ENCODE data around the gene ISG20L2.

The ISG20L2 gene, protein sequence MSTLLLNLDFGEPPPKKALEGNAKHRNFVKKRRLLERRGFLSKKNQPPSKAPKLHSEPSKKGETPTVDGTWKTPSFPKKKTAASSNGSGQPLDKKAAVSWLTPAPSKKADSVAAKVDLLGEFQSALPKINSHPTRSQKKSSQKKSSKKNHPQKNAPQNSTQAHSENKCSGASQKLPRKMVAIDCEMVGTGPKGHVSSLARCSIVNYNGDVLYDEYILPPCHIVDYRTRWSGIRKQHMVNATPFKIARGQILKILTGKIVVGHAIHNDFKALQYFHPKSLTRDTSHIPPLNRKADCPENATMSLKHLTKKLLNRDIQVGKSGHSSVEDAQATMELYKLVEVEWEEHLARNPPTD

DNA sequence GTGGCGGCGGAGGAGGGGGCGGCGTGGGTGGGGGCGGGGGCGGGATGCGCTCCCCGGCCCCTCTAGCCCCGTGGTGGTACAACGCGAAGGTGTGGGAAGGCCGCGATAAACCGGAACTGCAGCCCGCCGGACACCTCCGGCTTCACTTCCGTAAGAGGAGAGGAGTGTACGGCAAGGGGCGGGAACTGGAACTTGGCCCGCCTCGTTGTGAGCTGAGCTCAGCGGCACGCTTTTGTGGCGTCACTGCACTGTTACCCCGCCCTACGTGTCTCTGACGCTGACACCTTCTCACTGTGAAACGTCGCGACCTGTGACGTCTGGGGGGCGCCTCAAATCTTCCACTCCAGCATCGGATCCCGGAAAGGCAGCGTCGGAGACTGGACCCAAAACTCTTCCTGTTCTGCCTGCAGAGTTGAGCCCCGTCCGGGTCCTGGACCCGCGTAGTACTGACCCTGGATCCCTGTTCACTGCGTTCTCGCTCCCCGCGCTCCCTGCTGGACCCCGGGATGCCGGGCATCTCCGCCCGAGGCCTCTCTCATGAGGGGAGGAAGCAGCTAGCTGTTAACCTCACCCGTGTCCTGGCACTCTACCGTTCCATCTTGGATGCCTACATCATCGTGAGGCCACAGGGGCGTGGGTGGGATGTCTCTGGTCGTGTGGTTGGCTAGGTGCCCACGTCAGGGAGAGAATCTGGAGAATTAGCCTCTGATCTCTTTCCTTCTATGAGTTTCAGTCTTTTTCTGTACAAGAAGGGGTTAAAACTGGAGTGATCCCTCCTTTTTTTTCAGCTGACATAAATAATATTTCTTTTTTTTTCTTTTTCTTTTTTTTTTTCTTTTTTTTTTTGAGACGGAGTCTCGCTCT, at the start of gene ISG20L2:
TSS of gene ISG20L2 (minus strand) at position 168 of the 864 bp plus-strand sequence. CDS start 1,114 bp downstream, outside the sequence.
- peak within 1 kb of the TSS; percentile 98 for H3K4me3 ChIP-seq (replicated peaks; ENCODE audit: low read depth, low read length)
- TF ChIP-seq, protein P1, sequence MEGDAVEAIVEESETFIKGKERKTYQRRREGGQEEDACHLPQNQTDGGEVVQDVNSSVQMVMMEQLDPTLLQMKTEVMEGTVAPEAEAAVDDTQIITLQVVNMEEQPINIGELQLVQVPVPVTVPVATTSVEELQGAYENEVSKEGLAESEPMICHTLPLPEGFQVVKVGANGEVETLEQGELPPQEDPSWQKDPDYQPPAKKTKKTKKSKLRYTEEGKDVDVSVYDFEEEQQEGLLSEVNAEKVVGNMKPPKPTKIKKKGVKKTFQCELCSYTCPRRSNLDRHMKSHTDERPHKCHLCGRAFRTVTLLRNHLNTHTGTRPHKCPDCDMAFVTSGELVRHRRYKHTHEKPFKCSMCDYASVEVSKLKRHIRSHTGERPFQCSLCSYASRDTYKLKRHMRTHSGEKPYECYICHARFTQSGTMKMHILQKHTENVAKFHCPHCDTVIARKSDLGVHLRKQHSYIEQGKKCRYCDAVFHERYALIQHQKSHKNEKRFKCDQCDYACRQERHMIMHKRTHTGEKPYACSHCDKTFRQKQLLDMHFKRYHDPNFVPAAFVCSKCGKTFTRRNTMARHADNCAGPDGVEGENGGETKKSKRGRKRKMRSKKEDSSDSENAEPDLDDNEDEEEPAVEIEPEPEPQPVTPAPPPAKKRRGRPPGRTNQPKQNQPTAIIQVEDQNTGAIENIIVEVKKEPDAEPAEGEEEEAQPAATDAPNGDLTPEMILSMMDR (IDR thresholded peaks at IDR 0.05; ENCODE audit: low read depth, low read length, missing control alignments): no peak
- DNase-seq (ENCODE audit: extremely low read depth, low read depth): peak; percentile 92

DNA sequence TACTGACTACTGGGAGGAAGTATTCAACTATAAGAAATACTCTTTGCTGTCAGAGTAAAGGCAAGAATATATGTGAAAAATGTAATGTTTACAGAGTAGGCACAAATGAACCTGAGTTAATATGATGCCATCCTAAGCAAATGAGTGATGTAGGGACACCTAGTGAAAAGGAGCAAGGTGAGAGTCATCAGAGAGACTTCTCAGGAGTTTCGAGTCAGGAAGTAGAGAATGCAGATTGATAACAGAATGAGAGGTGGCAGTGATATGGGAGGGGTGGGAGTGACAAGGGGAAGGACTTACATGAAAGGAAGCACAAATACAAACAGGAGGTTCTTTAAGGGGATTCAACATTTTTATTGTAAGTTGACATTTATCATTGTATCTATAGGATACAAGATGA, 49.0 kb upstream of the ISG20L2 start:
- no peak for DNase-seq (ENCODE audit: extremely low read depth, low read depth)
- TF ChIP-seq, protein P1 (IDR thresholded peaks at IDR 0.05; ENCODE audit: low read depth, low read length, missing control alignments): no peak
- H3K4me3 ChIP-seq (replicated peaks; ENCODE audit: low read depth, low read length): no peak overlapping the region

DNA sequence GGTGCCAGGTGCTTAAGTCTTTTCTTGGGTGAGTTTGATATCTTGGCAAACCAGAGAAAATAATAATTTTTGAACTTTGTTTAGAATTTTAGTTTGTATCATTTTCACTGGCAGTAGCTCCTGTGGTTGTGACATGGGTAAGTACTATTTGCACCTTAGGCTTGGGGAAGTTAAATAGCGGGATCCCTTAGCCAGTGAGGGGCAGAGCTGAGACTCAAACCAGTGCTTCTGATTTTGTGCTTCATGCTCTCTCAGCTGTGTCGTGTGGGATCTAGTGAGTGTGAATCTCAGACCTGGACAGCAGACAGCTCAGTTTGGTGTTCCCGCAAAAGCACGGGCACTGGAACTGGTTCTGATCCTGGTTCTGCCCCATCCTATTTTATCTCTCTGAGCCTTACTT, 48.4 kb upstream of the ISG20L2 start:
- TF ChIP-seq, protein P1 (IDR thresholded peaks at IDR 0.05; ENCODE audit: low read depth, low read length, missing control alignments): no peak
- no peak overlapping the region for H3K4me3 ChIP-seq (replicated peaks; ENCODE audit: low read depth, low read length)
- DNase-seq (ENCODE audit: extremely low read depth, low read depth): no peak

DNA sequence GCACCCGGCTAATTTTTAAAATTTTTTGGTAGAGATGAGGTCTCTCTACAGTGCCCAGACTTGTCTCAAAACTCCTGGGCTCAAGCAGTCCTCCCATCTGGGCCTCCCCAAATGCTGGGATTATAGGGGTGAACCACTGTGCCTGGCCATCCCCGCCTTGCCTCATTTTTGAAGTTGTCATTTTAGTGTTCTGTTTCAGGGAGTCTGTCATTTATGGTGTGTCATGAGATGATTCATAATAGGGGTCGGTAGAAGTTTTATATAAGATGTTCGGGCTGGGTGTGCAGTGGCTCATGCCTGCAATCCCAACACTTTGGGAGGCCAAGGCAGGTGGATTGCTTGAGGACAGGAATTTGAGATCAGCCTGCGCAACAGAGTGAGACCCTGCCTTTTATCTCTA, 47.2 kb upstream of the ISG20L2 start:
- H3K4me3 ChIP-seq (replicated peaks; ENCODE audit: low read depth, low read length): no peak overlapping the region
- TF ChIP-seq, protein P1 (IDR thresholded peaks at IDR 0.05; ENCODE audit: low read depth, low read length, missing control alignments): no peak
- no peak for DNase-seq (ENCODE audit: extremely low read depth, low read depth)

DNA sequence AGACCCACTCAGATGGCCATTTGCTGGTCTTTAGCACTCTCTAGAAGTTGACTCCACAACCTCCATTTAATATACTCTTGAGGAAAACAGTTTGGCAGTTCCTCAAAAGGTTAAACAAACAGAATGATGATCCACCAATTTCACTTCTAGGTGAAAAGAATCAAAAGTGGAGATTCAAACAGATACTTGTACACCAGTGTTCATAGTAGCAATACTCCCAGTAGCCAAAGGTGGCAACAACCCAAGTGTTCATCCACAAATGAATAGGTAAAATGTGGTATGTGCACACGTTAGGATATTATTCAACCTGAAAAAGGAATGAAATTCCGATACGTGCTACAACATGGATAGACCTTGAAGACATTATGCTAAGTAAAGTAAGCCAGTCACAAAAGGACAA, 45.0 kb upstream of the ISG20L2 start:
- TF ChIP-seq, protein P1 (IDR thresholded peaks at IDR 0.05; ENCODE audit: low read depth, low read length, missing control alignments): no peak
- no peak for DNase-seq (ENCODE audit: extremely low read depth, low read depth)
- H3K4me3 ChIP-seq (replicated peaks; ENCODE audit: low read depth, low read length): no peak overlapping the region

DNA sequence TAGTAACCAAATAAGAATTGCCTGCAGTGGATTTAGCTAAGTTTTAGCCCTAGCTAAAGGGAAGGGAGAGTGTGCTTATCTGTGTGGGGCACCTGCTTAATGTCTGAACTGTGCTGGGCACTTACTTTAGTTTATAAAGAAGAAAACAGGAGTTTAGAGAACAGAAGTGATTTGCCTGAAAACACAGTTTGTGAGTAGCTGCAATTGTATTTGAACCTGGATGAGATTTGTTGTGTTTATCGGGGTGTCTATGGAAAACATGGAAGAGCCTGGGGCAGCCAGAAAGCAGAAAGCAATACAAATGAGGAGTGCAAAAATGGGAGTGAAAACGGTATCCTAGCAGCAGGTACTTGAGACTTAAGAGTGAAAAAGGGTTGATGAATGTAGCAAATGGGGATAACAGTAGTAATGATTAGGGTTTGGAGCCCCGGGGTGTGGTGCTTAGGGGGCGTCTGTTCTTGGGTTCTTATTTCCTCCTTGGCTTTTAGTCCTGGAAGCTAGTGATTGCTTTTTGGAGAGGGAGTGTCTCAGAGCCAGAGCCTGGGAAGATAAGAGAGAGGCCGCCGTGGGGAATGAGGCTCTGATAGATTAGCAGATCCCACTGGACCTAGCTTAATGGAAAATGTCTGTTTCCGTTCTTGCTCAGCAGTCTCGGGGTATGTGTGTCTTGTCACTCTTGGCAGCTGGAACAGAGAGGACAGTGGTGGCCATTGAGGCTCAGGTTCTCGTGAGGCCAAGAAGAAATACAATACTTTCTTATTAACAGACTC, 44.3 kb upstream of the ISG20L2 start:
- DNase-seq (ENCODE audit: extremely low read depth, low read depth): no peak
- TF ChIP-seq, protein P1 (IDR thresholded peaks at IDR 0.05; ENCODE audit: low read depth, low read length, missing control alignments): no peak
- no peak overlapping the region for H3K4me3 ChIP-seq (replicated peaks; ENCODE audit: low read depth, low read length)
